CD4-positive, alpha-beta T cell (primary cell): ENCODE results near the gene FTSJ1. TPM values are rescaled to one million over a fixed set of nuclear protein-coding genes. Genes with fewer than 3 reads are reported as not detected.
A peak's percentile ranks its signal among the peaks of the same experiment; 100 is the strongest.

Source experiments
- ATAC-seq: fragments of 200-7000 bp; cut with Tn5 transposase; one replicate; pipeline ENCODE4 v1.10.0; 2022; ENCODE audit warnings: mild to moderate bottlenecking; ENCODE audit not compliant: poor library complexity
- CTCF ChIA-PET: fragments of 350-600 bp; sonication (Branson Sonifier 250); formaldehyde crosslinking; loops from one replicate; lab custom pipeline; 2021; ENCODE audit warnings: antibody characterized with exemption, inconsistent platforms; lab: Charles Lee
- POLR2A ChIA-PET: fragments of 350-600 bp; sonication (Branson Sonifier 250); formaldehyde crosslinking; loops from one replicate; lab custom pipeline; 2021; ENCODE audit warnings: antibody characterized with exemption, inconsistent platforms; lab: Charles Lee
- DNase-seq, 14 experiments: peaks; one replicate each; pipeline ENCODE4 v3.0.0-alpha.2; 2013 to 2020; ENCODE audit warnings: mixed read lengths in 2 of 14
- H3K27ac ChIP-seq, 2 donors: one replicate each; pipeline versions ENCODE4 v1.5.1 to v1.7.0; 2013; ENCODE audit warnings: low read length in 2 of 2, low read depth in 1 of 2, mild to moderate bottlenecking in 1 of 2
- H3K27me3 ChIP-seq, 2 experiments: 1 replicate in 1 of 2; 2 replicates in 1 of 2; pipeline versions ENCODE4 v1.6.1 to v1.7.0; 2013; ENCODE audit warnings: low read length in 2 of 2, control low read depth in 1 of 2, mild to moderate bottlenecking in 1 of 2, moderate library complexity in 1 of 2; ENCODE audit not compliant: insufficient read depth in 2 of 2, control insufficient read depth in 1 of 2
- H3K36me3 ChIP-seq: one replicate; pipeline ENCODE4 v1.6.1; 2013; ENCODE audit warnings: low read length, control low read depth; ENCODE audit not compliant: insufficient read depth
- H3K4me1 ChIP-seq: one replicate; pipeline ENCODE4 v1.6.1; 2013; ENCODE audit warnings: low read length, control low read depth; ENCODE audit not compliant: insufficient read depth
- H3K4me3 ChIP-seq: one replicate; pipeline ENCODE4 v1.5.1; 2013; ENCODE audit warnings: mild to moderate bottlenecking, low read length, moderate library complexity
- H3K9me3 ChIP-seq, 2 experiments: 1 replicate in 1 of 2; 2 replicates in 1 of 2; pipeline versions ENCODE4 v1.6.1 to v1.7.0; 2013; ENCODE audit warnings: low read length in 2 of 2, mild to moderate bottlenecking in 2 of 2, control low read depth in 1 of 2, moderate library complexity in 1 of 2; ENCODE audit not compliant: control insufficient read depth in 1 of 2, insufficient read depth in 1 of 2
- H3K27ac Mint-ChIP-seq: one replicate; pipeline ENCODE4 v1.8.0; 2020; ENCODE audit warnings: mixed read lengths
- H3K27me3 Mint-ChIP-seq: one replicate; pipeline ENCODE4 v1.8.0; 2021; ENCODE audit warnings: mixed read lengths
- H3K36me3 Mint-ChIP-seq: one replicate; pipeline ENCODE4 v1.8.0; 2021; ENCODE audit warnings: low read depth, mixed read lengths
- H3K4me1 Mint-ChIP-seq: one replicate; pipeline ENCODE4 v1.8.0; 2021; ENCODE audit warnings: low read depth, mixed read lengths
- H3K4me3 Mint-ChIP-seq: one replicate; pipeline ENCODE4 v1.8.0; 2020; ENCODE audit warnings: mild to moderate bottlenecking, mixed read lengths
- H3K9me3 Mint-ChIP-seq: one replicate; pipeline ENCODE4 v1.8.0; 2020; ENCODE audit warnings: mixed read lengths
- intact Hi-C, 2 experiments: fragments of 100-400 bp; cut with DNase I in 1 of 2; cut with micrococcal nuclease in 1 of 2; formaldehyde crosslinking; loops; one replicate each; pipeline versions ENCODE4 v1.15.1 to v1.9.0; 2023 to 2025; cut with DNase I, micrococcal nuclease
- total RNA-seq, 174 experiments: library from RNA in 2 of 174; stranded (reverse) in 2 of 174; gene quantifications; one replicate each; pipeline ENCODE4 v1.2.3 and lab custom pipeline; 2021 to 2026
- TF ChIP-seq, protein P1 (sequence below): fragments of 200-600 bp; IDR thresholded peaks from one replicate; pipeline ENCODE4 v1.8.0; 2022; ENCODE audit warnings: antibody characterized with exemption, mild to moderate bottlenecking

The FTSJ1 gene
- total RNA-seq, 2 experiments from 2014 or later: 60.0 to 61.0 TPM

DNA sequence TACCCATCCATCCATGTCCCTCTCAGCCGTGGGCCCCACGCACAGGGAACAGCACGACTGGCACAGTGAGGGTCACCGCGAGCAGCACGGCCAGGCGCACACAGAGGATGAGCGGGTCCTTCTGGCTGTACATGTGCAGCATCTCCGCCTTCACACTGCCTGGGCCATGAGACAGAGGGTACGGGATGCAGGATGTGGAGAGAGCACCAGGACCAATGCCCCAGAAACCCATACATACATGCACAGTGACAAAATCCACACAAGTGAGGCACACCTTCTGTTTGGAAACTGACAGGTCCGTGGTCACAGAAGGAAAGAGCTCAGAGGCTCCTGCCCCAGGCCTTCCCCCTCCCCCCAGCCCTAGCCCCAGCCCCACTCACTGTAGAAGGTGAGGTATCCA lies 15.4 kb upstream of the FTSJ1 start:
- H3K4me1 Mint-ChIP-seq: peaks cover 8% of the 10 kb centered on the region
- H3K36me3 Mint-ChIP-seq: peaks cover 36% of the 10 kb centered on the region
- ChIA-PET POLR2A (no interaction called here), CTCF (no interaction called here)
- no peaks in the 10 kb centered on the region for H3K9me3 Mint-ChIP-seq
- Histone ChIP-seq H3K36me3 (peaks cover 16% of the 10 kb centered on the region), H3K27ac (no peak overlapping the region), H3K4me1 (no peaks in the 10 kb centered on the region), H3K27me3 (no peaks in the 10 kb centered on the region), H3K4me3 (no peak overlapping the region), H3K9me3 (no peaks in the 10 kb centered on the region)
- H3K4me3 Mint-ChIP-seq: no peak overlapping the region
- H3K27ac Mint-ChIP-seq: no peak overlapping the region
- ATAC-seq (no peak), DNase-seq (no peak)
- no peaks in the 10 kb centered on the region for H3K27me3 Mint-ChIP-seq
- TF ChIP-seq, protein P1, sequence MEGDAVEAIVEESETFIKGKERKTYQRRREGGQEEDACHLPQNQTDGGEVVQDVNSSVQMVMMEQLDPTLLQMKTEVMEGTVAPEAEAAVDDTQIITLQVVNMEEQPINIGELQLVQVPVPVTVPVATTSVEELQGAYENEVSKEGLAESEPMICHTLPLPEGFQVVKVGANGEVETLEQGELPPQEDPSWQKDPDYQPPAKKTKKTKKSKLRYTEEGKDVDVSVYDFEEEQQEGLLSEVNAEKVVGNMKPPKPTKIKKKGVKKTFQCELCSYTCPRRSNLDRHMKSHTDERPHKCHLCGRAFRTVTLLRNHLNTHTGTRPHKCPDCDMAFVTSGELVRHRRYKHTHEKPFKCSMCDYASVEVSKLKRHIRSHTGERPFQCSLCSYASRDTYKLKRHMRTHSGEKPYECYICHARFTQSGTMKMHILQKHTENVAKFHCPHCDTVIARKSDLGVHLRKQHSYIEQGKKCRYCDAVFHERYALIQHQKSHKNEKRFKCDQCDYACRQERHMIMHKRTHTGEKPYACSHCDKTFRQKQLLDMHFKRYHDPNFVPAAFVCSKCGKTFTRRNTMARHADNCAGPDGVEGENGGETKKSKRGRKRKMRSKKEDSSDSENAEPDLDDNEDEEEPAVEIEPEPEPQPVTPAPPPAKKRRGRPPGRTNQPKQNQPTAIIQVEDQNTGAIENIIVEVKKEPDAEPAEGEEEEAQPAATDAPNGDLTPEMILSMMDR: no peak
- intact Hi-C loops: no loop called here

DNA sequence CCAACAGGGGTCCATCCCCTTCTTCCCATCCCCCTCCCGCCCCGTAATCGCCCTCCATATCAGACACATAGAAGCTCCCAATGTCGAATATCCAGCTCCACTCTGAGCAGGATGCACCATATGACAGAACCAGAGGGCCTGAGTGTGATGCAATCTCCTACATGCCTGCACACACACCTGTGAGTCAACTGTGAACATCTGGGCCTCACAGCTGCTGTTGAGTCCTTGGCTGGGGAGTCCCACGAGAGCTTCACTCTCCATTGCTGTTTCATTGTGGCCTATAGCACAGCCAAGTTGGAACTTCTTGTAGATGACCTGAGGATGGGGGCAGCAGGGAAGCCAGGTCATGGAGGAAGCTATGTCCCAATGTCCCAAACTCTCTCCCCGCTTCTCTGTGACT lies 14.2 kb upstream of the FTSJ1 start:
- H3K4me3 ChIP-seq: no peak overlapping the region
- H3K36me3 ChIP-seq: peaks cover 19% of the 10 kb centered on the region
- no peak overlapping the region for H3K27ac ChIP-seq
- DNase-seq: no peak
- H3K9me3 ChIP-seq: no peaks in the 10 kb centered on the region
- H3K4me1 ChIP-seq: no peaks in the 10 kb centered on the region
- H3K27me3 ChIP-seq: no peaks in the 10 kb centered on the region
- ChIA-PET CTCF (no interaction called here), POLR2A (no interaction called here)
- Mint-ChIP-seq H3K4me1 (peaks cover 10% of the 10 kb centered on the region), H3K9me3 (no peaks in the 10 kb centered on the region), H3K27ac (no peak overlapping the region), H3K27me3 (no peaks in the 10 kb centered on the region), H3K36me3 (peaks cover 38% of the 10 kb centered on the region), H3K4me3 (no peak overlapping the region)
- intact Hi-C loops: no loop called here
- no peak for ATAC-seq
- TF ChIP-seq, protein P1: no peak

DNA sequence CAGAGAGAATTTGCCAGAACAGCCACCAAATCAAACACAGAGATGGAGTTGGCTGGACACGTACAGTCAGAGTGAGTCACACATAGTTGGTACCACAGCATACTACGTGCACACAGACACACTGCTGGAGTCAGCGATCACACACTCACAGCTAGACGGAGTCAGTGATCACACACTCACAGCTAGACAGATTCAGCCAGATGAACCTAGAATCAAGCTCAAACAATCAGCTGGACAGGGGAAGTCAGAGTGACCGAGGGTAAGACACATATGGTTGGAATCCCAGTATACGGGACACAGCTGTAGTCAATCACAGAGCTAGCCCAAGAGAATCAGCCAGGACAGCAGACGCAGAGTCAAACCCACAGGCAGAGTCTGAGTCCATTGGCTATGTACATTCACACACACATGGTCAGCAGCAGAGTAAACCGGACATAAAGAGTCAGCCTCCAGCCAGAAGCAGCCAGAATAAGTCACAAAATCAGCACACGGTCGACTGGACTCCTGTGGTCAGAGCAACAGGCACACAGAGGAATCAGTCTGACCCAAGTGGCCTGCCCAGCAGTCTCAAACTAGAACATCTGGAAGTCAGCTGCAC lies 10.6 kb upstream of the FTSJ1 start:
- Mint-ChIP-seq H3K27ac (no peak overlapping the region), H3K27me3 (no peaks in the 10 kb centered on the region), H3K36me3 (peaks cover 26% of the 10 kb centered on the region), H3K4me1 (peaks cover 36% of the 10 kb centered on the region), H3K9me3 (no peaks in the 10 kb centered on the region), H3K4me3 (peak overlapping the region; percentile 45)
- Histone ChIP-seq H3K9me3 (no peaks in the 10 kb centered on the region), H3K4me1 (peaks cover 25% of the 10 kb centered on the region), H3K27me3 (no peaks in the 10 kb centered on the region), H3K36me3 (peaks cover 9% of the 10 kb centered on the region), H3K27ac (no peak overlapping the region), H3K4me3 (no peak overlapping the region)
- intact Hi-C loops: loop anchor here in 1 of 2 experiments (5.0 kb wide), 1 partner anchor 383 kb away; no protein-coding TSS in a partner anchor
- TF ChIP-seq, protein P1: no peak
- POLR2A ChIA-PET: no interaction called here
- DNase-seq (no peak), ATAC-seq (no peak)
- CTCF ChIA-PET: no interaction called here
